Fibroblast of mammary gland (primary cell): ENCODE data around the gene GALNT14.

Experiments
- DNase-seq: peaks from one replicate; pipeline ENCODE4 v3.0.0-alpha.2; 2010; ENCODE audit warnings: low read depth
- H3K4me3 ChIP-seq: 2 replicates; pipeline ENCODE4 v1.5.1; 2011; ENCODE audit warnings: low read depth, mild to moderate bottlenecking, low read length, moderate library complexity; ENCODE audit not compliant: control insufficient read depth
- TF ChIP-seq, protein P1 (sequence below): conservative IDR thresholded peaks from 2 replicates; pipeline ENCODE4 v1.5.1; 2011; ENCODE audit warnings: low read depth, low read length, inconsistent platforms; ENCODE audit not compliant: control insufficient read depth, insufficient read depth

The GALNT14 gene

DNA sequence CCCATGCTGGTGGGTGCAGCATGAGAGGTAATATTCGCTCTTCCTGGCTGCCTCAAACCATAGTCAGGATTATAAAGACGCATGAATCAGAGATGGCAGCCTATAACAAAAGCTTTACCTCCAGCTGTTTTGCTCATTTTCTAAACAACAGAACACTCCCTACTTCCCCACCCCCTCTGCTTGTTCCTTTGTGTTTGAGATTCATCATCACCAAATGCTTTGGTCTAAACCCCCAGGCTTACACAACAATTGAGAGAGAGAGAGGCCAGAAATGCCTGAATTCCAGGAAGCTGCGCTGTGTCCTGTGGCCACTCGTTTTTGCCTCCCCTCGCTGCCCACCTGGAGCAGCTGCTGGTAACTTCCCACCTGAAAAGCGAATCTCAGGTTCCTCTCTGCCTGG, 252.2 kb downstream of the GALNT14 start:
- TF ChIP-seq, protein P1, sequence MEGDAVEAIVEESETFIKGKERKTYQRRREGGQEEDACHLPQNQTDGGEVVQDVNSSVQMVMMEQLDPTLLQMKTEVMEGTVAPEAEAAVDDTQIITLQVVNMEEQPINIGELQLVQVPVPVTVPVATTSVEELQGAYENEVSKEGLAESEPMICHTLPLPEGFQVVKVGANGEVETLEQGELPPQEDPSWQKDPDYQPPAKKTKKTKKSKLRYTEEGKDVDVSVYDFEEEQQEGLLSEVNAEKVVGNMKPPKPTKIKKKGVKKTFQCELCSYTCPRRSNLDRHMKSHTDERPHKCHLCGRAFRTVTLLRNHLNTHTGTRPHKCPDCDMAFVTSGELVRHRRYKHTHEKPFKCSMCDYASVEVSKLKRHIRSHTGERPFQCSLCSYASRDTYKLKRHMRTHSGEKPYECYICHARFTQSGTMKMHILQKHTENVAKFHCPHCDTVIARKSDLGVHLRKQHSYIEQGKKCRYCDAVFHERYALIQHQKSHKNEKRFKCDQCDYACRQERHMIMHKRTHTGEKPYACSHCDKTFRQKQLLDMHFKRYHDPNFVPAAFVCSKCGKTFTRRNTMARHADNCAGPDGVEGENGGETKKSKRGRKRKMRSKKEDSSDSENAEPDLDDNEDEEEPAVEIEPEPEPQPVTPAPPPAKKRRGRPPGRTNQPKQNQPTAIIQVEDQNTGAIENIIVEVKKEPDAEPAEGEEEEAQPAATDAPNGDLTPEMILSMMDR, result no peak
- H3K4me3 ChIP-seq, result no peak overlapping the region
- no peak for DNase-seq

DNA sequence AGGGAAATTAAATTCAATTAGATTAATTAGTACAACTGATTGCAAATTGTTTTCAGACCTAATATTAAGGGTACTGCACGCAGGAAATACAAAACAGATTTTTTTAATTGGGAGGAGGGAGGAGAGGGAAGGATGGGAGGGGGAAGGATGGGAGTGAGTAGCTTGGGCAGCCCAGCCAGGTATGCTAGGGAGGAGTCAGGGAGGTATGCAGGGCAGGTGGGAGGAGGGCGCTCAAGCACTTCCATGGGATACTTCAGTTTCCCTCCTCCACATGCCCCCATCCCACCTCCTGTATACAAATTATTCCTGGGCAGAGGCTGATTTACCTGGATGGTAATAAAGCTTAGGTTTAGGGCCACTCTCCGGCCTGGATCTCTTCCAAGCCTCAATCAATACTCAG, 254.4 kb downstream of the GALNT14 start:
- H3K4me3 ChIP-seq, result no peak overlapping the region
- no peak for DNase-seq
- TF ChIP-seq, protein P1, result no peak

DNA sequence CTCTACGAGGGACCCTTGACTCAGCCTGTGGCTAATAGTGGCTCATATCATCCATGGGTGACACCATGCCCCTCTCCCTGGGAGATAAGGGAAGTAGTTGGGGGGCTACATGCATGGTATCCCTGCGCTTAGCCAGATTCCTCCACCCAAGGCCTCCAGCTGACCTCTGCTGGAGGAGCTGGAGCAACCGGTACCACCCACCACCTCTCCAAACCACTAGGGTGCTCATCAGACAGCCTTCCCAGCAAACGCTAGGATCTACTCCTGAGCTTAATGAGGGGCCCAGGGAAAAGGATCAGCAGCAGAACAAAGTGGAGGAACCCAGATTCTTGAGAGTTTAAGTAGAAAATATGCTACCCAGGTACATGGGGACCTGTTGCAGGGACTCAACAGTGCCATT, 255.1 kb downstream of the GALNT14 start:
- DNase-seq, result no peak
- TF ChIP-seq, protein P1, result no peak
- H3K4me3 ChIP-seq, result no peak overlapping the region

DNA sequence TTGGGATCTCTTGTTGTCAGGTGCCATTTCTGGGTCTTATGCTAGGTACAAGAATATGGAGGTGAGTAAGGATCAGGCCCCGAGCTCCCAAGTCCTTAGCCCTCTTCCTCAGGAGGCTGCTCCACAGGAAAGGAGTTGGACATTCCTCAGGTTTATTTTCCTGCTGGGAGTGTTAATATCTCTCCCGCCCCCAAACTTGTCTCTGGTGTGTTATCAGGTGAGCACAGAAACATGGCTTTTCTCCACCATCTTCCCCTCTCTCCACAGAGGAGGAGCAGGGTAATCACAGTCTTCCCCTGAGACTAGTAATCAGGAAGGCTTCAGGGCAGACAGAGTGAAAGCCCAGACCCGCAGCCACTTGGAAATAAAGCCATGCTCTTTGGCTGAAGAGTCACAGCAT, 257.7 kb downstream of the GALNT14 start:
- DNase-seq, result no peak

DNA sequence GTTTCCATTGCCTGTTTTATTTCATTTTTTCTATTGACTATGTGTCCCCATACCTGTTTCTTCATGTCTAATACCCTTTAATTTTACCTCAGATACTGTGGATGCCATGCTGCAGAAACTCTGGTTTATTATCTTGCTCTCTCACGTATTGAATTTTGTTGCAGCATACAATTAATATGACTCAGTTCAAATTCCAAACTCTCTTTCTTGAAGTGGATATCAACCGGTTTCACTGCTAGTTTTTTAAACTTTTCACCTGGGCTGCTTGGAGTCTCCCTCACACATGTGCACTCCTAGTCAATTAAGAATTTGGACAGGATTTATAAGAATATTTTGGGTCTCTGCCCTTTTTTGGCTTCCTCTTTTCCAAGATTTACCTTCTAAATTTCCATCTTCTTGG, 260.4 kb downstream of the GALNT14 start:
- TF ChIP-seq, protein P1, result no peak
- DNase-seq, result no peak
- no peak overlapping the region for H3K4me3 ChIP-seq

More for the DNA sequence above, 257.7 kb downstream of the GALNT14 start:
- TF ChIP-seq, protein P1, result no peak
- H3K4me3 ChIP-seq, result no peak overlapping the region

DNA sequence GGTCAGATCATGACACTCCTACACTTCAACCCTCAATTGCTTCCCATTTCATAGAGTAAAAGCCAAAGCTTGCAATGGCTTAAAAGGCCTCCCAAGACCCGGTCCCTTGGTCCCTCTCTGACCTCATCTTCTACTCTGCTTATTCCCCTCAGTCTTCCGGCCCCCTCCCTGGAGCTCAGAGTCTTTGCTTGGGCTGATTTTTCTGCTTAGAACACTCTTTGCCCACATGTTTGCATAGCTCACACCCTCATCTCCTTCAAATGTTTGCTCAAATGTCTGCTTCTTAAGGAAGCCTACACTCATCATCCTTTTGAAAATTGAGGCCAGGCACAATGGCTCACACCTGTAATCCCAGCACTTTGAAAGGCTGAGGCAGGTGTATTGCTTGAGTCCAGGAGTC, 265.4 kb downstream of the GALNT14 start:
- H3K4me3 ChIP-seq, result no peak overlapping the region

More for the DNA sequence above, 265.4 kb downstream of the GALNT14 start:
- TF ChIP-seq, protein P1, result no peak
- DNase-seq, result no peak
